ENCODE data around the gene MAP4K4. TPM values are rescaled to one million over a fixed set of nuclear protein-coding genes. Genes with fewer than 3 reads are reported as not detected.

Gene MAP4K4
- total RNA-seq, 2 experiments from 2014 or later = 92.8 to 94.0 TPM

DNA sequence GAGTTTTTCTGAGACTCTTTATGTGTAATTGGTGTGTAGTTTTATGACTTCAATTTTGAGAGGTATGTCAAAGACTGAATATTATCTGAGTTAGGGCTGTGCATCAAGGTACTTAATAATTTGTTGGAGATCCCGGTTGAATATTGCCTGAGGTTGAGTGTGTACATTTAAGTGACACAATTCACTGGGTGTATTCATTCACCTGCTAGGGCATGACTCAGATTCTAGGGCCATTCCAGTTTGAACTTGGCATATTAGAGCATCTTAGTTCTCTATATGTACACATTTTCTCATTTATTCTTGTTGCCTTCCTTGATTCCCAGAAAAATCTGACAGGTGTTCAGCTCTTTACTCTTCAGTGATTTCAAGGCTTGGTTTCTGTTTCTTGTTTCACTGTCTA, 12.5 kb downstream of the MAP4K4 start:
- no peaks in the 10 kb centered on the region for H3K9me3 ChIP-seq (ENCODE audit: control insufficient read depth in 1 of 2, insufficient read depth in 1 of 2, low read length in 2 of 2)
- H3K4me3 ChIP-seq (ENCODE audit: low read length) = no peak overlapping the region
- Mint-ChIP-seq H3K9me3 (no peaks in the 10 kb centered on the region), H3K27me3 (no peaks in the 10 kb centered on the region), H3K4me1 (ENCODE audit: low read depth) (peaks cover 82% of the 10 kb centered on the region), H3K4me3 (no peak overlapping the region), H3K36me3 (ENCODE audit: low read depth) (peaks cover 3% of the 10 kb centered on the region), H3K27ac (peak overlapping the region; percentile 61)
- no peak for TF ChIP-seq CTCF (IDR thresholded peaks at IDR 0.05)
- ChIA-PET CTCF (interaction anchor here (0.7 to 1.7 kb wide), 7 partner anchors 10 to 122 kb away, joined by 3 to 6 read pairs (median 3); partner anchors contain the start of gene MAP4K4), POLR2A (interaction anchor here (0.8 to 1.7 kb wide), 8 partner anchors 9 to 119 kb away, joined by 3 to 7 read pairs (median 5); partner anchors contain the start of gene MAP4K4)
- intact Hi-C loops (cut with DNase I, micrococcal nuclease) = no loop called here
- no peaks in the 10 kb centered on the region for H3K27me3 ChIP-seq (ENCODE audit: control insufficient read depth in 1 of 2, insufficient read depth in 2 of 2, low read length in 2 of 2)
- peaks cover 65% of the 10 kb centered on the region for H3K4me1 ChIP-seq (ENCODE audit: insufficient read depth, low read length)
- no peak for DNase-seq
- ATAC-seq (ENCODE audit: poor library complexity) = no peak
- H3K27ac ChIP-seq (ENCODE audit: low read depth in 1 of 2, low read length in 2 of 2) = peak overlapping the region in 1 of 2 donors; percentile 6
- H3K36me3 ChIP-seq (ENCODE audit: insufficient read depth, low read length) = no peaks in the 10 kb centered on the region

GRCh38 chr2:101710471-101711318, 13.2 kb downstream of the MAP4K4 start:
- Histone ChIP-seq H3K27ac (ENCODE audit: low read depth in 1 of 2, low read length in 2 of 2) (peak overlapping the region; percentile 6 to 54), H3K4me3 (ENCODE audit: low read length) (no peak overlapping the region), H3K9me3 (ENCODE audit: control insufficient read depth in 1 of 2, insufficient read depth in 1 of 2, low read length in 2 of 2) (no peaks in the 10 kb centered on the region), H3K36me3 (ENCODE audit: insufficient read depth, low read length) (no peaks in the 10 kb centered on the region), H3K27me3 (ENCODE audit: control insufficient read depth in 1 of 2, insufficient read depth in 2 of 2, low read length in 2 of 2) (no peaks in the 10 kb centered on the region), H3K4me1 (ENCODE audit: insufficient read depth, low read length) (peaks cover 62% of the 10 kb centered on the region)
- H3K9me3 Mint-ChIP-seq = no peaks in the 10 kb centered on the region
- CTCF ChIA-PET = interaction anchor here (0.6 to 1.7 kb wide), 8 partner anchors 11 to 744 kb away, joined by 3 to 6 read pairs (median 3); partner anchors contain the start of gene MAP4K4
- DNase-seq (peak in 3 of 14 experiments; percentile 32 to 57 (median 52)), ATAC-seq (ENCODE audit: poor library complexity) (peak; percentile 79)
- POLR2A ChIA-PET = interaction anchor here (0.8 to 1.7 kb wide), 9 partner anchors 8 to 236 kb away, joined by 3 to 7 read pairs (median 5); partner anchors contain the start of genes MAP4K4 and RFX8
- H3K27ac Mint-ChIP-seq = peak overlapping the region; percentile 61
- peaks cover 3% of the 10 kb centered on the region for H3K36me3 Mint-ChIP-seq (ENCODE audit: low read depth)
- H3K27me3 Mint-ChIP-seq = no peaks in the 10 kb centered on the region
- H3K4me1 Mint-ChIP-seq (ENCODE audit: low read depth) = peaks cover 81% of the 10 kb centered on the region
- intact Hi-C loops (cut with DNase I, micrococcal nuclease) = no loop called here
- peak overlapping the region; percentile 57 for H3K4me3 Mint-ChIP-seq
- TF ChIP-seq CTCF (IDR thresholded peaks at IDR 0.05) = no peak

DNA sequence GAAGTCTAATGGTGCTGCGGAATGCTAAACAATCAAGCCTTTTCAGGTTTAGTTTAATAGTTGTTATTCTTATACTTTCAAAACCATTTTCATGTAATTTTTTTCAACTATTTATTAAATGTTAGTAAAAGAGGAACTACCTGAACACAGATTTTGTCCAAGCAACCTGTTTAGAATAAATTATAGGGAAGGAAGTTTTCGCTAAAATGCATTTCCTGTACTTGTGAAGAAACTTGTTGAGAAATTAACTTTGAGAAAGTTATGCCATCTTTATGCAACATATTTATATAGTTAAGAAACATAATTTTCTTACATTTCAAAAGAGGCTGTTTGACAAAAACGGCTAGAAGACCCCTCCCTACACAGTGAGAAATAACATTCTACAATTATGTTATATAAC, 16.6 kb downstream of the MAP4K4 start:
- Histone ChIP-seq H3K4me1 (ENCODE audit: insufficient read depth, low read length) (peaks cover 73% of the 10 kb centered on the region), H3K4me3 (ENCODE audit: low read length) (no peak overlapping the region), H3K36me3 (ENCODE audit: insufficient read depth, low read length) (no peaks in the 10 kb centered on the region), H3K9me3 (ENCODE audit: control insufficient read depth in 1 of 2, insufficient read depth in 1 of 2, low read length in 2 of 2) (no peaks in the 10 kb centered on the region), H3K27ac (ENCODE audit: low read depth in 1 of 2, low read length in 2 of 2) (no peak overlapping the region), H3K27me3 (ENCODE audit: control insufficient read depth in 1 of 2, insufficient read depth in 2 of 2, low read length in 2 of 2) (no peaks in the 10 kb centered on the region)
- Mint-ChIP-seq H3K9me3 (no peaks in the 10 kb centered on the region), H3K4me3 (no peak overlapping the region), H3K4me1 (ENCODE audit: low read depth) (peaks cover 87% of the 10 kb centered on the region), H3K36me3 (ENCODE audit: low read depth) (peaks cover 16% of the 10 kb centered on the region), H3K27me3 (no peaks in the 10 kb centered on the region), H3K27ac (peak overlapping the region; percentile 95)
- DNase-seq (no peak), ATAC-seq (ENCODE audit: poor library complexity) (no peak)
- intact Hi-C loops (cut with DNase I, micrococcal nuclease) = no loop called here
- CTCF ChIA-PET = no interaction called here
- POLR2A ChIA-PET = interaction anchor here (6.2 kb wide), 1 partner anchor 17 kb away, joined by 81 read pairs; the partner anchor contains the start of gene MAP4K4
- TF ChIP-seq CTCF (IDR thresholded peaks at IDR 0.05) = no peak

Data from CD4-positive, alpha-beta T cell (primary cell).